HepG2 (cell line): ENCODE measurements around the gene CHFR. TPM values are rescaled to one million over a fixed set of nuclear protein-coding genes. Genes with fewer than 3 reads are reported as not detected.

ENCODE experiments used
- ATAC-seq: fragments of 200-7000 bp; cut with Tn5 transposase; 3 replicates; pipeline ENCODE4 v1.9.1; 2020; ENCODE audit warnings: mild to moderate bottlenecking, moderate library complexity
- BruUV-seq: library from RNA; stranded (reverse); fragments of 400-500 nt; replicated peaks from 2 replicates; lab custom pipeline; 2021; lab: Mats Ljungman, UMichigan
- CTCF ChIA-PET: fragments of 300-600 bp; formaldehyde crosslinking; extraction: SDS; loops from one replicate; lab custom pipeline; 2021; ENCODE audit warnings: low total read pairs, inconsistent platforms, low intra/inter-chr PET ratio; lab: Yijun Ruan, JAX
- POLR2A ChIA-PET: fragments of 350-600 bp; sonication (Branson Sonifier 250); formaldehyde crosslinking; loops from one replicate; lab custom pipeline; 2020; ENCODE audit warnings: antibody characterized with exemption, inconsistent platforms; lab: Yijun Ruan, JAX
- DNase-seq: peaks from one replicate; pipeline ENCODE4 v3.0.0-alpha.2; 2015; ENCODE audit warnings: low spot score
- FAIRE-seq: peaks from 3 replicates; lab custom pipeline; 2011; peaks lifted over from hg19 to GRCh38; lab: Jason Lieb, UNC
- H2AFZ ChIP-seq: one replicate; pipeline ENCODE4 v1.6.1; 2011; ENCODE audit warnings: low read length, inconsistent platforms
- H3K27ac ChIP-seq: fragments of 300-600 bp; 3 replicates; pipeline ENCODE4 v1.8.0; 2011; ENCODE audit warnings: mixed run types, mild to moderate bottlenecking, mixed read lengths, low read length, inconsistent platforms; ENCODE audit not compliant: insufficient read depth; ENCODE audit errors: extremely low read length
- H3K27me3 ChIP-seq, 2 experiments: fragments of 200-600 bp in 1 of 2; 2 replicates in 1 of 2; 3 replicates in 1 of 2; pipeline versions ENCODE4 v1.6.0 to v1.8.0; 2011; ENCODE audit warnings: low read length in 2 of 2, mild to moderate bottlenecking in 2 of 2, moderate library complexity in 2 of 2, inconsistent platforms in 1 of 2; ENCODE audit not compliant: insufficient read depth in 2 of 2, control insufficient read depth in 1 of 2
- H3K36me3 ChIP-seq, 2 experiments: fragments of 200-600 bp in 1 of 2; replicated peaks in 1 of 2; 2 replicates in 1 of 2; 3 replicates in 1 of 2; pipeline versions ENCODE4 v1.5.1 to v1.8.0; 2011; ENCODE audit warnings: low read length in 2 of 2, inconsistent platforms in 1 of 2; ENCODE audit not compliant: insufficient read depth in 2 of 2, control insufficient read depth in 1 of 2
- H3K4me1 ChIP-seq: 2 replicates; pipeline ENCODE4 v1.5.1; 2012; ENCODE audit warnings: low read length, inconsistent platforms; ENCODE audit not compliant: insufficient read depth
- H3K4me2 ChIP-seq: 2 replicates; pipeline ENCODE4 v1.6.0; 2011; ENCODE audit warnings: low read depth, low read length, inconsistent platforms
- H3K4me3 ChIP-seq, 3 experiments: fragments of 200-600 bp in 1 of 3; sonication (generic), shearing (Covaris generic) in 1 of 3; replicated peaks in 1 of 3; 2 replicates each; pipeline ENCODE4 v1.5.1; 2011 to 2016; ENCODE audit warnings: low read length in 3 of 3, inconsistent platforms in 2 of 3, low read depth in 2 of 3, mild to moderate bottlenecking in 2 of 3, control low read depth in 1 of 3, mixed read lengths in 1 of 3; ENCODE audit not compliant: insufficient read depth in 1 of 3
- H3K79me2 ChIP-seq: one replicate; pipeline ENCODE4 v1.6.1; 2011; ENCODE audit warnings: low read length, inconsistent platforms; ENCODE audit not compliant: insufficient read depth
- H3K9ac ChIP-seq: 2 replicates; pipeline ENCODE4 v1.6.0; 2011; ENCODE audit warnings: mild to moderate bottlenecking, low read depth, low read length, inconsistent platforms; ENCODE audit not compliant: insufficient read depth
- H3K9me3 ChIP-seq: 2 replicates; pipeline ENCODE4 v1.5.1; 2012; ENCODE audit warnings: mild to moderate bottlenecking, low read length
- H4K20me1 ChIP-seq: 2 replicates; pipeline ENCODE4 v1.6.0; 2011; ENCODE audit warnings: inconsistent platforms, mild to moderate bottlenecking, low read length, moderate library complexity; ENCODE audit not compliant: insufficient read depth
- ARNT2 ChIP-seq: sonication (generic); formaldehyde crosslinking; IDR thresholded peaks from 2 replicates; pipeline ENCODE4 v1.8.0; 2022; ENCODE audit warnings: mild to moderate bottlenecking, low read depth, missing genetic modification reagents, moderate library complexity
- EHMT2 ChIP-seq: fragments of 200-600 bp; sonication (generic); IDR thresholded peaks from 2 replicates; pipeline ENCODE4 v1.7.0; 2017; ENCODE audit warnings: antibody characterized with exemption, low read depth, low read length, borderline replicate concordance
- IRF2 ChIP-seq: IDR thresholded peaks from 2 replicates; pipeline ENCODE4 v1.6.1; 2018; ENCODE audit warnings: missing genetic modification reagents, missing compliant biosample characterization
- JDP2 ChIP-seq: sonication (generic); formaldehyde crosslinking; IDR thresholded peaks from 2 replicates; pipeline ENCODE4 v1.8.1; 2022; ENCODE audit warnings: missing genetic modification reagents, borderline replicate concordance
- MXD3 ChIP-seq: IDR thresholded peaks from 2 replicates; pipeline ENCODE4 v1.6.1; 2016; ENCODE audit warnings: mild to moderate bottlenecking, missing biosample characterization, missing genetic modification reagents
- NFE2L2 ChIP-seq: fragments of 150-350 bp; IDR thresholded peaks from 2 replicates; pipeline ENCODE4 v1.6.1; 2014; ENCODE audit warnings: low read length
- SMAD3 ChIP-seq: sonication (generic); formaldehyde crosslinking; IDR thresholded peaks from 2 replicates; pipeline ENCODE4 v1.4.0; 2020; ENCODE audit warnings: missing genetic modification reagents
- WGBS: methylation state at CpG from one replicate; pipeline ENCODE4 v1.1.6; 2017; ENCODE audit warnings: low lambda C conversion rate; 5-methylcytosine and 5-hydroxymethylcytosine counted together
- in situ Hi-C: cut with HindIII; loops from 2 replicates; pipeline ENCODE4 v1.10.0; 2017; ENCODE audit warnings: low pct_unique_long_range_greater_than_20kb; ENCODE audit not compliant: extremely low pct_ligation_motif_present
- intact Hi-C: fragments of 100-400 bp; cut with micrococcal nuclease; formaldehyde crosslinking; loops from one replicate; pipeline ENCODE4 v1.10.0; 2022; ENCODE audit not compliant: unreplicated experiment
- polyA plus RNA-seq, 8 experiments: library from polyadenylated mRNA; depleted of rRNA in 3 of 8; stranded (reverse) in 7 of 8; unstranded in 1 of 8; fragments of >200 nt; fragmentation: Illumina TruSeq in 4 of 8; extraction: Trizol in 4 of 8; gene quantifications; 2 replicates each; pipeline versions ENCODE4 v1.2.1 to v1.2.3, GENCODE V29; 2011 to 2016; ENCODE audit warnings: low read depth in 4 of 8, missing spikeins in 1 of 8, mixed read lengths in 1 of 8; ENCODE audit not compliant: insufficient read depth in 1 of 8
- total RNA-seq, 5 experiments: library from RNA; depleted of rRNA; stranded (reverse); fragments of >200 nt; fragmentation: Illumina TruSeq; extraction: Trizol; gene quantifications; 2 replicates each; pipeline ENCODE4 v1.2.3, GENCODE V29; 2016; ENCODE audit warnings: low read depth in 1 of 5
- TF ChIP-seq, protein P1 (sequence below): sonication (generic); formaldehyde crosslinking; IDR thresholded peaks from 2 replicates; pipeline ENCODE4 v1.5.0; 2020; ENCODE audit warnings: mild to moderate bottlenecking, missing genetic modification reagents, moderate library complexity
- TF ChIP-seq, protein P2 (sequence below): sonication (generic); formaldehyde crosslinking; conservative IDR thresholded peaks from 2 replicates; pipeline ENCODE4 v1.4.0; 2020; ENCODE audit warnings: mild to moderate bottlenecking, missing genetic modification reagents, moderate library complexity
- TF ChIP-seq, protein P3 (sequence below): sonication (generic); formaldehyde crosslinking; conservative IDR thresholded peaks from 2 replicates; pipeline ENCODE4 v1.8.1; 2023; ENCODE audit warnings: missing genetic modification reagents

The CHFR gene
- total and polyA plus RNA-seq, 2 of the 13 experiments (the other 11 are each of a cell fraction or from before 2014, with no cell fraction given), result 21.4 to 21.5 TPM

DNA sequence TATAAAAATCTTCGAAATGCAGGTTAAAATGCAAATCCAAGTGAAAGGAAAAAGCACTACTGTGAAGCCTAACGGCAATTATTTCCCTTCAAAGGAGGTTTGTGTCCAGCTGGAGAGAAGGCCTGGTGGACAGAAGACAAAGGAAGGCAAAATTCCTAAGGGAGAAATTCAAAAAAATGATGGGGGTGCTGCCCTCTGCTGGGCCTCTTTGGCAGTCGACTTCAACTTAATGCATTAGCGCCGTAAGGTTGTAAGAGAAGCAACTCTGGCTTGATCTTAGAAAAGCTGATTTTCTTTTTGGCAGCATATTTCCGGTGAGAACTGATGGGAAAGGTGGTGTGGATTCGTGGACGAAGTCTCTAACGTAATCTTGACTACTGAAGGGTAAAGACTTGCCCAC is 34.3 kb upstream of the CHFR start:
- ATAC-seq (no peak), FAIRE-seq (no peak), DNase-seq (no peak)
- BruUV-seq, result no TSS peak
- ChIA-PET POLR2A (no interaction called here), CTCF (no interaction called here)
- no peak overlapping the region for H3K27ac ChIP-seq
- no peak overlapping the region for H3K4me2 ChIP-seq
- no peak overlapping the region for H2AFZ ChIP-seq
- no peak overlapping the region for H3K4me3 ChIP-seq
- intact Hi-C loops, result no loop called here
- H4K20me1 ChIP-seq, result no peaks in the 10 kb centered on the region
- peaks cover 100% of the 10 kb centered on the region for H3K9me3 ChIP-seq
- in situ Hi-C loops, result no loop called here
- no peaks in the 10 kb centered on the region for H3K4me1 ChIP-seq
- TF ChIP-seq, protein P1, sequence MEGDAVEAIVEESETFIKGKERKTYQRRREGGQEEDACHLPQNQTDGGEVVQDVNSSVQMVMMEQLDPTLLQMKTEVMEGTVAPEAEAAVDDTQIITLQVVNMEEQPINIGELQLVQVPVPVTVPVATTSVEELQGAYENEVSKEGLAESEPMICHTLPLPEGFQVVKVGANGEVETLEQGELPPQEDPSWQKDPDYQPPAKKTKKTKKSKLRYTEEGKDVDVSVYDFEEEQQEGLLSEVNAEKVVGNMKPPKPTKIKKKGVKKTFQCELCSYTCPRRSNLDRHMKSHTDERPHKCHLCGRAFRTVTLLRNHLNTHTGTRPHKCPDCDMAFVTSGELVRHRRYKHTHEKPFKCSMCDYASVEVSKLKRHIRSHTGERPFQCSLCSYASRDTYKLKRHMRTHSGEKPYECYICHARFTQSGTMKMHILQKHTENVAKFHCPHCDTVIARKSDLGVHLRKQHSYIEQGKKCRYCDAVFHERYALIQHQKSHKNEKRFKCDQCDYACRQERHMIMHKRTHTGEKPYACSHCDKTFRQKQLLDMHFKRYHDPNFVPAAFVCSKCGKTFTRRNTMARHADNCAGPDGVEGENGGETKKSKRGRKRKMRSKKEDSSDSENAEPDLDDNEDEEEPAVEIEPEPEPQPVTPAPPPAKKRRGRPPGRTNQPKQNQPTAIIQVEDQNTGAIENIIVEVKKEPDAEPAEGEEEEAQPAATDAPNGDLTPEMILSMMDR (CRISPR knock-in tag), result 0 out of 2 replicates have a peak, but pooled peaks have one; percentile 4
- TF ChIP-seq EHMT2 (no peak), IRF2 (CRISPR knock-in tag) (no peak)
- no peaks in the 10 kb centered on the region for H3K79me2 ChIP-seq
- H3K9ac ChIP-seq, result no peak overlapping the region
- H3K36me3 ChIP-seq, result peaks cover 0 to 2% of the 10 kb centered on the region in 2 experiments; a peak in 1 of 5 replicates
- H3K27me3 ChIP-seq, result no peaks in the 10 kb centered on the region
- WGBS, result 79% methylated on average over 9 of the region's 9 CpGs

DNA sequence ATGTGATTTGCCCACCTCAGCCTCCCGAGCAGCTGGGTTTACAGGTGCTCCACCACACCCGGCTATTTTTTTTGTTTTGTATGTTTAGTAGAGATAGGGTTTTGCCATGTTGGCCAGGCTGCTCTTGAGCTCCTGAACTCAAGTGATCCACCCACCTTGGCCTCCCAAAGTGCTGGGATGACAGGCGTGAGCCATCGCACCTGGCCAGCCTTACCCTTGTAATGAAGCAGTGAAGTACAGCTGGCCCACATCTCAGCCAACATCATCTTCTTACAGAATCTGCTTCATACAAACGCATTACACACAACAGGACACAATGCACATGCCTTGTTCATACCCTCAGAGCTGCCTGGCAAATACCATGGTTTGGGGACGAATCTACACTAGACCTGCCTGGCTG is 31.3 kb upstream of the CHFR start:
- no peak for ATAC-seq
- POLR2A ChIA-PET, result no interaction called here
- Histone ChIP-seq H3K36me3 (no peaks in the 10 kb centered on the region), H3K9ac (no peak overlapping the region), H3K4me1 (no peaks in the 10 kb centered on the region), H3K4me2 (no peak overlapping the region), H3K9me3 (peaks cover 100% of the 10 kb centered on the region), H3K27me3 (no peaks in the 10 kb centered on the region), H3K27ac (no peak overlapping the region), H3K79me2 (no peaks in the 10 kb centered on the region), H2AFZ (no peak overlapping the region), H3K4me3 (no peak overlapping the region), H4K20me1 (no peaks in the 10 kb centered on the region)
- no peak for FAIRE-seq
- BruUV-seq, result no TSS peak
- in situ Hi-C loops, result no loop called here
- DNase-seq, result no peak
- intact Hi-C loops, result no loop called here
- WGBS, result 84% methylated on average over 6 of the region's 6 CpGs
- TF ChIP-seq NFE2L2, result no peak
- TF ChIP-seq MXD3 (CRISPR knock-in tag), result no peak
- TF ChIP-seq, protein P2, sequence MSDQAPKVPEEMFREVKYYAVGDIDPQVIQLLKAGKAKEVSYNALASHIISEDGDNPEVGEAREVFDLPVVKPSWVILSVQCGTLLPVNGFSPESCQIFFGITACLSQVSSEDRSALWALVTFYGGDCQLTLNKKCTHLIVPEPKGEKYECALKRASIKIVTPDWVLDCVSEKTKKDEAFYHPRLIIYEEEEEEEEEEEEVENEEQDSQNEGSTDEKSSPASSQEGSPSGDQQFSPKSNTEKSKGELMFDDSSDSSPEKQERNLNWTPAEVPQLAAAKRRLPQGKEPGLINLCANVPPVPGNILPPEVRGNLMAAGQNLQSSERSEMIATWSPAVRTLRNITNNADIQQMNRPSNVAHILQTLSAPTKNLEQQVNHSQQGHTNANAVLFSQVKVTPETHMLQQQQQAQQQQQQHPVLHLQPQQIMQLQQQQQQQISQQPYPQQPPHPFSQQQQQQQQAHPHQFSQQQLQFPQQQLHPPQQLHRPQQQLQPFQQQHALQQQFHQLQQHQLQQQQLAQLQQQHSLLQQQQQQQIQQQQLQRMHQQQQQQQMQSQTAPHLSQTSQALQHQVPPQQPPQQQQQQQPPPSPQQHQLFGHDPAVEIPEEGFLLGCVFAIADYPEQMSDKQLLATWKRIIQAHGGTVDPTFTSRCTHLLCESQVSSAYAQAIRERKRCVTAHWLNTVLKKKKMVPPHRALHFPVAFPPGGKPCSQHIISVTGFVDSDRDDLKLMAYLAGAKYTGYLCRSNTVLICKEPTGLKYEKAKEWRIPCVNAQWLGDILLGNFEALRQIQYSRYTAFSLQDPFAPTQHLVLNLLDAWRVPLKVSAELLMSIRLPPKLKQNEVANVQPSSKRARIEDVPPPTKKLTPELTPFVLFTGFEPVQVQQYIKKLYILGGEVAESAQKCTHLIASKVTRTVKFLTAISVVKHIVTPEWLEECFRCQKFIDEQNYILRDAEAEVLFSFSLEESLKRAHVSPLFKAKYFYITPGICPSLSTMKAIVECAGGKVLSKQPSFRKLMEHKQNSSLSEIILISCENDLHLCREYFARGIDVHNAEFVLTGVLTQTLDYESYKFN (CRISPR knock-in tag), result no peak
- no peak for TF ChIP-seq SMAD3 (CRISPR knock-in tag)
- TF ChIP-seq, protein P3, sequence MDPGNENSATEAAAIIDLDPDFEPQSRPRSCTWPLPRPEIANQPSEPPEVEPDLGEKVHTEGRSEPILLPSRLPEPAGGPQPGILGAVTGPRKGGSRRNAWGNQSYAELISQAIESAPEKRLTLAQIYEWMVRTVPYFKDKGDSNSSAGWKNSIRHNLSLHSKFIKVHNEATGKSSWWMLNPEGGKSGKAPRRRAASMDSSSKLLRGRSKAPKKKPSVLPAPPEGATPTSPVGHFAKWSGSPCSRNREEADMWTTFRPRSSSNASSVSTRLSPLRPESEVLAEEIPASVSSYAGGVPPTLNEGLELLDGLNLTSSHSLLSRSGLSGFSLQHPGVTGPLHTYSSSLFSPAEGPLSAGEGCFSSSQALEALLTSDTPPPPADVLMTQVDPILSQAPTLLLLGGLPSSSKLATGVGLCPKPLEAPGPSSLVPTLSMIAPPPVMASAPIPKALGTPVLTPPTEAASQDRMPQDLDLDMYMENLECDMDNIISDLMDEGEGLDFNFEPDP (CRISPR knock-in tag), result no peak
- TF ChIP-seq JDP2 (CRISPR knock-in tag), result no peak
- TF ChIP-seq ARNT2 (CRISPR knock-in tag), result no peak
- CTCF ChIA-PET, result no interaction called here
